GM12878 (cell line): ENCODE results near the gene SORL1. TPM values are rescaled to one million over a fixed set of nuclear protein-coding genes. Genes with fewer than 3 reads are reported as not detected.

Experiments
- ATF7 ChIP-seq: fragments of 450-650 bp; IDR thresholded peaks from 2 replicates; pipeline ENCODE4 v1.6.1; 2016; ENCODE audit warnings: low read depth, mild to moderate bottlenecking
- BCL11A ChIP-seq: IDR thresholded peaks from 2 replicates; pipeline ENCODE4 v1.6.1; 2011; ENCODE audit warnings: low read depth, low read length
- BRCA1 ChIP-seq: IDR thresholded peaks from 2 replicates; pipeline ENCODE4 v1.6.1; 2011; ENCODE audit warnings: low read depth, low read length, improper control_type of control experiment
- CEBPB ChIP-seq, 2 experiments: fragments of 150-350 bp in 1 of 2; IDR thresholded peaks; 2 replicates each; pipeline ENCODE4 v1.6.1; 2012 to 2014; ENCODE audit warnings: low read depth in 2 of 2, low read length in 2 of 2, borderline replicate concordance in 1 of 2, inconsistent platforms in 1 of 2
- CHD1 ChIP-seq: IDR thresholded peaks from 2 replicates; pipeline ENCODE4 v1.6.1; 2012; ENCODE audit warnings: low read depth, low read length, improper control_type of control experiment
- DPF2 ChIP-seq: fragments of 450-650 bp; IDR thresholded peaks from 2 replicates; pipeline ENCODE4 v1.6.1; 2017; ENCODE audit warnings: mild to moderate bottlenecking
- EED ChIP-seq: sonication (generic); IDR thresholded peaks from 2 replicates; pipeline ENCODE4 v1.6.1; 2016; ENCODE audit warnings: antibody characterized with exemption, low read depth
- FOS ChIP-seq: IDR thresholded peaks from 3 replicates; pipeline ENCODE4 v1.6.1; 2011; ENCODE audit warnings: borderline replicate concordance; ENCODE audit not compliant: insufficient read length; ENCODE audit errors: extremely low read depth
- GABPA ChIP-seq: IDR thresholded peaks from 2 replicates; pipeline ENCODE4 v1.6.1; 2014; ENCODE audit warnings: antibody characterized with exemption, low read depth, mild to moderate bottlenecking, inconsistent platforms
- HDGF ChIP-seq: fragments of 450-650 bp; IDR thresholded peaks from 2 replicates; pipeline ENCODE4 v1.6.1; 2016; ENCODE audit warnings: antibody characterized with exemption
- KDM1A ChIP-seq: fragments of 200-600 bp; sonication (generic); IDR thresholded peaks from 2 replicates; pipeline ENCODE4 v1.6.1; 2016; ENCODE audit warnings: borderline replicate concordance
- KLF5 ChIP-seq: fragments of 450-650 bp; IDR thresholded peaks from 2 replicates; pipeline ENCODE4 v1.6.1; 2014; ENCODE audit warnings: mild to moderate bottlenecking; ENCODE audit not compliant: partially characterized antibody
- NFIC ChIP-seq: IDR thresholded peaks from 2 replicates; pipeline ENCODE4 v1.6.1; 2012; ENCODE audit warnings: low read depth, mild to moderate bottlenecking, inconsistent platforms, low read length, moderate library complexity
- NR2F1 ChIP-seq: fragments of 450-650 bp; conservative IDR thresholded peaks from 2 replicates; pipeline ENCODE4 v1.6.1; 2017; ENCODE audit warnings: mild to moderate bottlenecking
- POLR2A ChIP-seq: IDR thresholded peaks from 2 replicates; pipeline ENCODE4 v1.6.1; 2011; ENCODE audit warnings: low read depth, mild to moderate bottlenecking, low read length
- POLR2AphosphoS5 ChIP-seq: IDR thresholded peaks from 2 replicates; pipeline ENCODE4 v1.6.1; 2011; ENCODE audit warnings: mild to moderate bottlenecking, low read length, inconsistent platforms
- RAD21 ChIP-seq: IDR thresholded peaks from 2 replicates; pipeline ENCODE4 v1.6.1; 2011; ENCODE audit warnings: mild to moderate bottlenecking, low read depth, low read length, moderate library complexity; ENCODE audit not compliant: insufficient read depth
- RAD51 ChIP-seq: fragments of 450-650 bp; IDR thresholded peaks from 2 replicates; pipeline ENCODE4 v1.6.1; 2016; ENCODE audit warnings: moderate library complexity, mild to moderate bottlenecking, inconsistent platforms
- RCOR1 ChIP-seq: conservative IDR thresholded peaks from 2 replicates; pipeline ENCODE4 v1.6.1; 2012; ENCODE audit warnings: low read depth, low read length, improper control_type of control experiment
- RELA ChIP-seq: fragments of 450-650 bp; IDR thresholded peaks from 2 replicates; pipeline ENCODE4 v1.8.0; 2014; ENCODE audit warnings: borderline replicate concordance; ENCODE audit not compliant: partially characterized antibody
- SMAD1 ChIP-seq: fragments of 450-650 bp; IDR thresholded peaks from 2 replicates; pipeline ENCODE4 v1.6.1; 2018; ENCODE audit warnings: mild to moderate bottlenecking, low read depth; ENCODE audit not compliant: partially characterized antibody
- SMAD5 ChIP-seq: IDR thresholded peaks from 2 replicates; pipeline ENCODE4 v1.6.1; 2016; ENCODE audit warnings: antibody characterized with exemption, low read depth
- SRF ChIP-seq, 2 experiments: IDR thresholded peaks; 2 replicates each; pipeline ENCODE4 v1.6.1; 2011; ENCODE audit warnings: low read depth in 2 of 2, low read length in 2 of 2, mild to moderate bottlenecking in 1 of 2, moderate library complexity in 1 of 2
- STAT1 ChIP-seq: fragments of 450-650 bp; conservative IDR thresholded peaks from 2 replicates; pipeline ENCODE4 v1.6.1; 2014; ENCODE audit warnings: antibody characterized with exemption, mild to moderate bottlenecking
- TCF7 ChIP-seq: IDR thresholded peaks from 2 replicates; pipeline ENCODE4 v1.6.1; 2014; ENCODE audit warnings: antibody characterized with exemption, borderline replicate concordance
- polyA plus RNA-seq, 11 experiments: library from polyadenylated mRNA; depleted of rRNA in 4 of 11; unstranded in 6 of 11; stranded (reverse) in 5 of 11; fragments of >200 nt; fragmentation: Nextera tagmentation in 4 of 11; fragmentation: Illumina TruSeq in 1 of 11; extraction: Ambion mirVana in 4 of 11; extraction: Trizol in 1 of 11; gene quantifications; 1 replicate in 1 of 11; 2 replicates in 10 of 11; pipeline versions ENCODE4 v1.2.1 to v1.2.3, GENCODE V29; 2011 to 2016; ENCODE audit warnings: inconsistent platforms in 2 of 11, missing spikeins in 2 of 11, low read depth in 1 of 11
- total RNA-seq, 4 experiments: library from RNA; depleted of rRNA in 3 of 4; stranded (reverse); fragments of >200 nt in 3 of 4; fragmentation: Illumina TruSeq in 1 of 4; extraction: Trizol in 1 of 4; gene quantifications; 2 replicates each; pipeline versions ENCODE4 v1.2.1 to v1.2.3, GENCODE V29; 2013 to 2021
- TF ChIP-seq, protein P1 (sequence below): fragments of 450-650 bp; IDR thresholded peaks from 2 replicates; pipeline ENCODE4 v1.6.1; 2016; ENCODE audit warnings: mild to moderate bottlenecking
- TF ChIP-seq, protein P2 (sequence below): fragments of 450-650 bp; IDR thresholded peaks from 2 replicates; pipeline ENCODE4 v1.6.1; 2017; ENCODE audit warnings: low read depth, mild to moderate bottlenecking, moderate library complexity
- TF ChIP-seq, protein P3 (sequence below): fragments of 150-350 bp; IDR thresholded peaks from 2 replicates; pipeline ENCODE4 v1.6.1; 2014; ENCODE audit warnings: mild to moderate bottlenecking, low read depth, low read length

SORL1 gene
- total and polyA plus RNA-seq, 10 of the 15 experiments (the other 5 are each of a cell fraction or from before 2014, with no cell fraction given), result 20.2 to 107 (median 59.9) TPM

DNA sequence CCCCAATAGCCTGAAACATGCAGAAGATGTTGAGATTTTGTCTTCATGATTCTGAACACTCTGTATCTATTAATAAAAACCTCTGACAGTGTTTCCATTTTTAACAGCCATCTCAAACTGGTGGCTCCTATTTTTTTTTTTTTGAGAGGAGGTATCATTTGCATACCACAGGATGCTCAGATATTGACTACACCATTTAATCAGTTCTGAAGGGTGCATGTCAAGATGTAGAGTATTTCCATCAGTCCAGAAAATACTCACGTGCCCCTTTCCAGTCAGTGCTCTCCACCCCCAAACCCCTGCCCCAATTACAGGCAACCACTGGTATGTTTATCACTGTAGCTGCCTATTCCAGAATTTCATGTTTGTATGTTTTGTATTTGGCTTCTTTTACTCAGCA, 85.9 kb downstream of the SORL1 start (continued):
- TF ChIP-seq EED (0 out of 2 replicates have a peak, but pooled peaks have one; percentile 16), GABPA (no peak), SMAD5 (no peak), RAD21 (no peak; the same call in 1 of the 2 replicates), TCF7 (no peak), RCOR1 (peak; percentile 59; the same call in 1 of the 2 replicates), SMAD1 (no peak), BCL11A (peak; percentile 27; the same call in 1 of the 2 replicates), FOS (no peak), CEBPB (IDR thresholded peaks at IDR 0.05; ENCODE audit: borderline replicate concordance in 1 of 2, low read depth in 2 of 2, low read length in 2 of 2) (0 out of 4 replicates have a peak, but pooled peaks of 1 of the 2 experiments have one; percentile 19), RAD51 (no peak), CHD1 (no peak), HDGF (no peak), POLR2A (no peak), NFIC (peak; percentile 88), DPF2 (no peak), RELA (no peak), STAT1 (no peak), ATF7 (no peak), KDM1A (no peak), KLF5 (no peak), BRCA1 (no peak), POLR2AphosphoS5 (no peak), SRF (IDR thresholded peaks at IDR 0.05; ENCODE audit: low read depth in 2 of 2, low read length in 2 of 2) (no peak), NR2F1 (no peak)
- TF ChIP-seq, protein P1, sequence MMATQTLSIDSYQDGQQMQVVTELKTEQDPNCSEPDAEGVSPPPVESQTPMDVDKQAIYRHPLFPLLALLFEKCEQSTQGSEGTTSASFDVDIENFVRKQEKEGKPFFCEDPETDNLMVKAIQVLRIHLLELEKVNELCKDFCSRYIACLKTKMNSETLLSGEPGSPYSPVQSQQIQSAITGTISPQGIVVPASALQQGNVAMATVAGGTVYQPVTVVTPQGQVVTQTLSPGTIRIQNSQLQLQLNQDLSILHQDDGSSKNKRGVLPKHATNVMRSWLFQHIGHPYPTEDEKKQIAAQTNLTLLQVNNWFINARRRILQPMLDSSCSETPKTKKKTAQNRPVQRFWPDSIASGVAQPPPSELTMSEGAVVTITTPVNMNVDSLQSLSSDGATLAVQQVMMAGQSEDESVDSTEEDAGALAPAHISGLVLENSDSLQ, result 0 out of 2 replicates have a peak, but pooled peaks have one; percentile 27
- TF ChIP-seq, protein P2, sequence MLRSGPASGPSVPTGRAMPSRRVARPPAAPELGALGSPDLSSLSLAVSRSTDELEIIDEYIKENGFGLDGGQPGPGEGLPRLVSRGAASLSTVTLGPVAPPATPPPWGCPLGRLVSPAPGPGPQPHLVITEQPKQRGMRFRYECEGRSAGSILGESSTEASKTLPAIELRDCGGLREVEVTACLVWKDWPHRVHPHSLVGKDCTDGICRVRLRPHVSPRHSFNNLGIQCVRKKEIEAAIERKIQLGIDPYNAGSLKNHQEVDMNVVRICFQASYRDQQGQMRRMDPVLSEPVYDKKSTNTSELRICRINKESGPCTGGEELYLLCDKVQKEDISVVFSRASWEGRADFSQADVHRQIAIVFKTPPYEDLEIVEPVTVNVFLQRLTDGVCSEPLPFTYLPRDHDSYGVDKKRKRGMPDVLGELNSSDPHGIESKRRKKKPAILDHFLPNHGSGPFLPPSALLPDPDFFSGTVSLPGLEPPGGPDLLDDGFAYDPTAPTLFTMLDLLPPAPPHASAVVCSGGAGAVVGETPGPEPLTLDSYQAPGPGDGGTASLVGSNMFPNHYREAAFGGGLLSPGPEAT, result no peak
- TF ChIP-seq, protein P3, sequence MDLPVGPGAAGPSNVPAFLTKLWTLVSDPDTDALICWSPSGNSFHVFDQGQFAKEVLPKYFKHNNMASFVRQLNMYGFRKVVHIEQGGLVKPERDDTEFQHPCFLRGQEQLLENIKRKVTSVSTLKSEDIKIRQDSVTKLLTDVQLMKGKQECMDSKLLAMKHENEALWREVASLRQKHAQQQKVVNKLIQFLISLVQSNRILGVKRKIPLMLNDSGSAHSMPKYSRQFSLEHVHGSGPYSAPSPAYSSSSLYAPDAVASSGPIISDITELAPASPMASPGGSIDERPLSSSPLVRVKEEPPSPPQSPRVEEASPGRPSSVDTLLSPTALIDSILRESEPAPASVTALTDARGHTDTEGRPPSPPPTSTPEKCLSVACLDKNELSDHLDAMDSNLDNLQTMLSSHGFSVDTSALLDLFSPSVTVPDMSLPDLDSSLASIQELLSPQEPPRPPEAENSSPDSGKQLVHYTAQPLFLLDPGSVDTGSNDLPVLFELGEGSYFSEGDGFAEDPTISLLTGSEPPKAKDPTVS, result no peak
